DMS79 treated with DMSO at 0.1 percent for 48 hours (cell line): ENCODE data around the gene CTBP1.
A peak's percentile ranks its signal among the peaks of the same experiment; 100 is the strongest.

ENCODE experiments used
- DNase-seq: peaks from one replicate; lab custom pipeline; 2025; lab: John Stamatoyannopoulos, UW

Gene CTBP1

DNA sequence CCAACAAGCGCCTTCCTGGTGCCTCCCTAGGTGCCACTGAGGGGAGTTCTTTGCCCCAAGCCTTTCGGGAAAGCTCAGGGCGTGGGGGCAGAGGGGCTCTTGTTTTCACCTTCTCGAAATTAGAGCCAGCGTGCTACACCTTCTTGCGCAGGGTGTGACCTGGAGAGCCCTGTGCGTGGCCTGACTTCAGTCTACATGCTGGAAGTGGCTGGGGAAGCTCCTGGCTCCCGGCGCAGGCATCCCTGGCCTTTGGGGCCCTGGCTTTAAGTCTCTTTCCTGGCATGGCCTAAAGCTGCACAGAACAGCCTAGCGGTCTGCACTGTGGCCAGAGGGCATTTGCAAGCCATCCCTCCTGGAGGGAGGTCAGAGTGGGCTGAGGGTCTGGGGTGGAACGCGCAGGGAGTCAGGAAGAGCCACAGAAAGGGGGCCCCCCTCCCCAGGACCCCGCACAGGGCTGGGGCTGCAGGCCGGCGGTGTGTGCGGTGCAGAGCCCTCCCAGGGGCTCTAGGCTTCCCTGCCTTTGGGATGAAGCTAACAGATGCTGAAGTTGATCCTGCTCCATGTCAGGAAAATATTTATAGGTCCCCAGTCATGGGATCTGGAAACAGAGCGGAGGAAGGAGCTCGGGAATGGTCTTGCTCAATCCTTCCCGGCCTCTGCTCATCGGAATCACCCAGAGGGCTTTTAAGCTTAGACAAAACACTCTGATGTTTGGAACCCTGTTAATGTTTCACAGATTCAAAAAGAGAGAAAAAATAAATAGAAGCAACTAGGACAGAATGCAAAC lies 75.8 kb downstream of the CTBP1 start:
- DNase-seq = no peak

DNA sequence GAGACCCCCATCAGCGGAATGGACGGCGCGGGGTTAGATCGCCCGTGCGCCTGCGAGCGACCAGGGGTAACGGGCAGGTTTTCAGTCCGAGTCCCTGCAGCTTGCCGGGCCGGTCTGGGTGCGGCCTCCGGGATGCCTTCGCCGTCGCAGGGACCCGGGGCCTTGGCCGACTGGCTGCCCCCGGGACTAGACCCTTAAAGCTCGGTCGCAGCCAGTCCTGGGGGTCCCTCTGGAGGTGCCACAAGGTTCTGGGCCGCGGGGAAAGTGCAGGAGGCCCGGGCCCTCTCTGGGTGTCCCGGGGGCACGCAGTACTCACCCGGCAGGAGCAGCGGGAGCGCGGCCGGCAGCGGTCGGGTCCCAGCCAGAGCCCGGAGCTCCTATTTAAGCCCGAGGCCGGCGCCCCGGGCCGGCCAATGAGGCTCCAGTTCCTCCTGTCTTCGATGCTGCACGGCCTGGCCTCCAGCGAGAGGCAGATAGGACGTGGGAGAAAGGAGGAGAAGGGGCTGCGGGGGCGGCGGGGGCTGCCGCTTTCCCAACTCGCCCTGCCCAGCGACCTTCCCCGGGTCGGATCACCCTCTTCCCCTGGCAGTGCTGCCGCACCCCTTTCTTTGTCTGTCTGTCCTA lies 76.6 kb downstream of the CTBP1 start, which contains the start of gene SPON2:
TSS of gene SPON2 (minus strand) at position 356 of the 624 bp plus-strand sequence.
- no peak for DNase-seq

GRCh38 chr4:1171311-1172227 lies 77.4 kb downstream of the CTBP1 start:
- no peak for DNase-seq

- no peak for DNase-seq
These were observed 78.0 kb downstream of the CTBP1 start for GRCh38 chr4:1170976-1171310.

GRCh38 chr4:1170156-1170975 lies 78.6 kb downstream of the CTBP1 start:
- DNase-seq = no peak

- no peak for DNase-seq
These were observed 79.2 kb downstream of the CTBP1 start for GRCh38 chr4:1169691-1170096.

DNA sequence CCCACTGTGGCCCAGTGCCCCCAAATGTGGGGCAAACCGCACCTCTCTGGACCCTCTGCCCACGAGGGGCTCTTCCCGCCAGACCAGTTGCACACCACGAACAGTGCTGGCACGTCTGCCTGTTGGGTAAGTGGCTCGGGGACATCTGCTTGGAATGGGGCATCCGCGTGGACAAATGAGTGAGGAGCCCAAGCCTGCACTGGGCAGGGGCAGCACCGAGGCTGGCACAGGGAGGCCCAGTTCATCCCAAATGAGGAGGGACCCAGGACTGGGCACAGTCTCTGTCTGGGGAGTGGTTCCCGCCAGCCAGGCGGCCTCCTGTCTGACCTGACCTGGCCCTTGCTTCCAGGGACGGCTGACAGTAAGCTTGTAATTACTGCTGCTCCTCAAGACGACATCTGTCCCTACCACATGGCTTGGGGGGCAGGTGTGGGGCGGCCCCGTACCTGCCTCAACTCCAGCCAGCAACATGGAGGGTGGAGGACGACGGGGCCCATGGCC lies 79.7 kb downstream of the CTBP1 start:
- DNase-seq = no peak

DNA sequence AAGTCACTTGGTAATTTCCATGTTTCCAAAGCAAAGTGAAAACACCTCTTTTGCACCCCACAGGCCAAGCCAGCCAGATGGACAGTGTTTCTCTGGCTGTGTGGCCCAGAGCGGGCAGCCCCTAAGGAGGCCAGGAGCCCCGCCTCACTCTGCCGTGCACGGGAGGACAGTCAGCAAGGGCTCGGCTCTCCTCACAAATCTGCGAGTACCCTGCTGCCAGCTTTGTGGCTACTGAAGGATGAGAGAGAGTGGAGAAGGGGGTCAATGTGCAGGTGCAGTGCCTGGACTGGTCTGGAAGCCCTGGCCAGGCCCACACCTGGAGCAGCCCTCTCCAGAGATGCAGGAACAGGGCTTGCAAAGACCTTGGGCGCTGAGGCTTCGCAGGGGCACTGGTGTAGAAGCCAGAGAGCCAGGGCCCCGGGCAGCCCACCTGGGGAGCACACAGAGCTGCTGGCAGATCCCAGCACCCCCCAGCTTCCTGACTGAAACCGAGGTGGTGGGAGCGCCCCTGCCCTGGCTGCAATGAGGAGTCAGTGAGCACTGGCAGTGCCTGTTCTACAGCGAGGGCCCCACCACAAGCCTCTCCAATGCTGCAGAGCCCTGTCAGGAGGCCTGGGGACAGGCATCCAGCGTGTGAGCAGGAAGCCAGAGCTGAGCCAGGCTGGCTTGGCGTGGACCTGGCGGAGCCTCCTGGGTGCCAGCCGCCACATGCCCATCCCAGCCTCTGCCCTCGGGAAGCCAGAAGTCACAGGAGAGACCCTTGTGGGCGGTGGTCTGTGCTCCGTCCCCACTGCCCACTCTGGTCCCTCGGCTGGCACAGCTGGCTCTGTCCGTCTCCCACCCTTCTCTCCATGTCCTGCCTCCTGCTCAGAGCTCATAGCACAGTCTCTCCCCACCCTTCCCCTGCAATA lies 80.5 kb downstream of the CTBP1 start:
- DNase-seq = no peak

GRCh38 chr4:1167244-1167949 lies 81.5 kb downstream of the CTBP1 start:
- peak; percentile 54 for DNase-seq

DNA sequence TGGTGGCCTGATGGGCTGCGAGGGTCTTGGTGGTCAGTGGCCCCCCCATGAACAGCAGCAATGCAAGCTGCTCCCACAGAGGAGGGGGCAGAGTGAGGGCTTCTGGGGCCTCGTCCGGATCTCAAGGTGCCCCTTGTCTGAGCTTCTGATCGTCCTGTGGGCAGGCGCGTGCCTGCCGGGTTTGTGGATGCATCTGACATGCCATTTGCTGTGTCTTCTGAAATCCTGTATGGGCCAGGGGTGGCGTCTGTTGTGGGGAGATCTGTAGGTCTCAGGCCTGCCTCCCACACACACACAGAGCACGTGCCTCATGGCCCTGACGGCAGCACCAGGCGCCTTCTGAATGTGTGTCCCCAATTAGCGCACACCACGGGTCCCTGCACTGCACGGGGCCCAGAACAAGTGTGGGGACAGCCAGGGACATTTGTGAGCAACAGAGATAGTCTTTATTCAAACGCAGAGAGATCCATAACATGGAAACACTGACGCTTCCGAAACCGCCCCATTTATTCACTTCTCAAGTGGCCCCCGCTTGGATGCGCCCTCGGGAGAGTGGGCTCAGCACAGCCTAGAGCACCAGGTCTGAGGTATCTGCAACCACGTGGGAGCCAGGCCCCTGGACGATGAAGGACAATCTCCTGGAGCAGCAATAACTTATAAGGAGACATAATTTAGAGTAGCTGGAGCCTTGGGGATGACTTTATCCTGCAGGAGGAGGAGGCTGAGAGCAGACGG lies 82.3 kb downstream of the CTBP1 start:
- no peak for DNase-seq

DNA sequence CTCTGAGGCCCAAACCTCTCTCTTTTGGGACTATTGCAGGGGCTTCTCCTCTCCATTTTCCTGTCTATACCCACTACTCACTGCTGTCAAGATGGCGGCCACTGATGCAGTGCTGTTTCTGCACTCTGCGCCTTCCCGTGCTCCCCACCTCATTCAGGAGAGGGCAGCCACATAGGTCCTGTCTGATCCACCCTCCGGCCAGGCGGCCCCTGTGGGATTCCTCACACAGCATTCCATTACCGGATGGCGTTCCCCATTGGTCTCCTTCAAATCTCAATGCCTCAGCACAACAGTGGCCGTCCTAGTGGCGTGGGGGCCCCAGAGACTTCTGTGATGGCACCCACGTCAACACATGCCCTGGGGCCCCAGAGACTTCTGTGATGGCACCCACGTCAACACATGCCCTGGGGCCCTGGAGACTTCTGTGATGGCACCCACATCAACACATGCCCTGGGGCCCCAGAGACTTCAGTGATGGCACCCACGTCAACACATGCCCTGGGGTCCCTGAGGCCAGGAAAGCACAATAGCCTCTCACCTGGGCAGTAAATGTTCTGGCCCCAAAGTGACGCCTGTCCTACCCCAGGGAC lies 83.9 kb downstream of the CTBP1 start:
- no peak for DNase-seq

DNA sequence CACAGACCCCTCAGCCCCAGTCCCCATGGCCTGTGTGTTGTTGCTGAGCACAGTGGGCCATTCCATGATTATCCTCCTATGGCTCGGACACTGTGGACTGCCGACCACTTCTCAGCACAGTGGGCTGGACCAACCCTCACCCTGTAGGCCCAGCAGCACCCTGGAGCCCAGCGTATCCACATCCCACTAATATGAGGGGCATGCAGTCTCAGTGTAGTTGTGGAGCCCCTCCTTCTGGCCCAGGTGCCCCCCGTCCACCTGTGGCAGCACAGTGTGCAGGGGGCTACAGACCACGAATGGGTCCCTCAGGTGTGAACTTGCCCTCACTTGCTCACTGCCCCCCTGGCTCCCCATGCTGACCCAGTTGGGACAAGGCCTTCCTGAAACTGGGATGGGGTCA lies 84.5 kb downstream of the CTBP1 start:
- DNase-seq = no peak

- DNase-seq = no peak
These were observed 84.9 kb downstream of the CTBP1 start for GRCh38 chr4:1164040-1164439.
